Caco-2 (cell line): ENCODE results near the gene COL4A6. TPM values are rescaled to one million over a fixed set of nuclear protein-coding genes. Genes with fewer than 3 reads are reported as not detected.

ENCODE experiments used
- BruUV-seq: library from RNA; stranded (reverse); fragments of 400-500 nt; replicated peaks from 2 replicates; lab custom pipeline; 2021; lab: Mats Ljungman, UMichigan
- CTCF ChIA-PET: fragments of 300-600 bp; sonication (Branson Sonifier 250); formaldehyde crosslinking; loops from one replicate; lab custom pipeline; 2022; ENCODE audit warnings: antibody characterized with exemption; lab: Charles Lee
- POLR2A ChIA-PET: fragments of 300-600 bp; sonication (Branson Sonifier 250); formaldehyde crosslinking; loops from one replicate; lab custom pipeline; 2022; ENCODE audit warnings: antibody characterized with exemption; lab: Charles Lee
- DNase-seq, 2 experiments: peaks; one replicate each; pipeline versions ENCODE4 v3.0.0 to v3.0.0-alpha.2; 2020 to 2022
- H3K27me3 ChIP-seq: replicated peaks from 2 replicates; pipeline ENCODE4 v1.6.0; 2011; ENCODE audit warnings: low read length; ENCODE audit not compliant: control insufficient read depth, insufficient read depth
- H3K36me3 ChIP-seq: 2 replicates; pipeline ENCODE4 v1.5.1; 2011; ENCODE audit warnings: low read length; ENCODE audit not compliant: control insufficient read depth, insufficient read depth
- H3K4me1 ChIP-seq: fragments of 250-450 bp; sonication (Bioruptor Pico); 2 replicates; pipeline ENCODE4 v1.5.1; 2020; ENCODE audit warnings: mild to moderate bottlenecking
- H3K4me3 ChIP-seq: 2 replicates; pipeline ENCODE4 v1.5.1; 2011; ENCODE audit warnings: low read depth, mild to moderate bottlenecking, control low read depth, low read length
- H3K9me3 ChIP-seq: fragments of 250-450 bp; sonication (Bioruptor Pico); 2 replicates; pipeline ENCODE4 v1.5.1; 2020; ENCODE audit warnings: mild to moderate bottlenecking, moderate library complexity
- H3K27ac Mint-ChIP-seq: one replicate; pipeline ENCODE4 v1.8.0; 2022; ENCODE audit warnings: mixed read lengths; ENCODE audit not compliant: unreplicated experiment
- H3K27me3 Mint-ChIP-seq: one replicate; pipeline ENCODE4 v1.8.0; 2022; ENCODE audit warnings: mixed read lengths; ENCODE audit not compliant: insufficient read depth, unreplicated experiment
- H3K36me3 Mint-ChIP-seq: one replicate; pipeline ENCODE4 v1.8.0; 2022; ENCODE audit warnings: mild to moderate bottlenecking, mixed read lengths; ENCODE audit not compliant: insufficient read depth, unreplicated experiment
- H3K4me1 Mint-ChIP-seq: one replicate; pipeline ENCODE4 v1.8.0; 2022; ENCODE audit warnings: low read depth, mixed read lengths; ENCODE audit not compliant: unreplicated experiment
- H3K4me3 Mint-ChIP-seq: one replicate; pipeline ENCODE4 v1.8.0; 2022; ENCODE audit warnings: mild to moderate bottlenecking, moderate library complexity, mixed read lengths; ENCODE audit not compliant: unreplicated experiment
- H3K9me3 Mint-ChIP-seq: one replicate; pipeline ENCODE4 v1.8.0; 2022; ENCODE audit warnings: mixed read lengths; ENCODE audit not compliant: unreplicated experiment
- intact Hi-C: fragments of 100-400 bp; cut with micrococcal nuclease; formaldehyde crosslinking; loops from one replicate; pipeline ENCODE4 v1.10.0; 2022; ENCODE audit not compliant: unreplicated experiment
- total RNA-seq: library from RNA; stranded (reverse); gene quantifications from 2 replicates; pipeline ENCODE4 v1.2.3, GENCODE V29; 2022
- TF ChIP-seq, protein P1 (sequence below), 2 experiments: fragments of 200-600 bp in 1 of 2; IDR thresholded peaks; 1 replicate in 1 of 2; 2 replicates in 1 of 2; pipeline versions ENCODE4 v1.5.1 to v1.8.0; 2011 to 2022; ENCODE audit warnings: antibody characterized with exemption in 1 of 2, control low read depth in 1 of 2, inconsistent platforms in 1 of 2, low read depth in 1 of 2, low read length in 1 of 2, mild to moderate bottlenecking in 1 of 2, moderate library complexity in 1 of 2; ENCODE audit not compliant: insufficient read depth in 1 of 2, severe bottlenecking in 1 of 2, unreplicated experiment in 1 of 2

Gene COL4A6
- total RNA-seq, 1 experiment from 2014 or later: 16.0 TPM

DNA sequence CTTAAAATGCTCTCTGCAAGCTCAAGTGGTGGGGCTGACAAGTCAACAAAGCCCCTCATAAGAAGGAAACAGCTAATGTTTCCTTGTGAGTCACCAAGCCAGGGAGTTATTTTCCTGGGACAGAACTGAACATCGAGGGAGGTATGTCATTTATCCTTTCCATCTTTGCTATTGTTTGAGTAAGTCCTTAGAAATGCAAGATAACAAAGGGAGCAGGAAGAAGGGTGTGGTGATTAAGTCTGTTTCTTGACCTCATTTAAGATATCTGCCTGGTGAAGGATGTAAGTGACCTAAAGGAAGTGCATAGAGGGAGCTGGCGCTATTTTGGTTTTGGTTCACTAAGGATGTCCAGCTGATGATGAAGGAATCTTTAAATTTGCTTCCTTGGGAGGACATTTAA lies 306.8 kb downstream of the COL4A6 start:
- DNase-seq: no peak
- H3K27ac Mint-ChIP-seq: no peak overlapping the region
- Histone ChIP-seq H3K36me3 (no peaks in the 10 kb centered on the region), H3K4me3 (no peak overlapping the region), H3K27me3 (no peaks in the 10 kb centered on the region), H3K4me1 (no peaks in the 10 kb centered on the region), H3K9me3 (no peaks in the 10 kb centered on the region)
- ChIA-PET CTCF (no interaction called here), POLR2A (no interaction called here)
- H3K4me1 Mint-ChIP-seq: no peaks in the 10 kb centered on the region
- no peaks in the 10 kb centered on the region for H3K27me3 Mint-ChIP-seq
- TF ChIP-seq, protein P1, sequence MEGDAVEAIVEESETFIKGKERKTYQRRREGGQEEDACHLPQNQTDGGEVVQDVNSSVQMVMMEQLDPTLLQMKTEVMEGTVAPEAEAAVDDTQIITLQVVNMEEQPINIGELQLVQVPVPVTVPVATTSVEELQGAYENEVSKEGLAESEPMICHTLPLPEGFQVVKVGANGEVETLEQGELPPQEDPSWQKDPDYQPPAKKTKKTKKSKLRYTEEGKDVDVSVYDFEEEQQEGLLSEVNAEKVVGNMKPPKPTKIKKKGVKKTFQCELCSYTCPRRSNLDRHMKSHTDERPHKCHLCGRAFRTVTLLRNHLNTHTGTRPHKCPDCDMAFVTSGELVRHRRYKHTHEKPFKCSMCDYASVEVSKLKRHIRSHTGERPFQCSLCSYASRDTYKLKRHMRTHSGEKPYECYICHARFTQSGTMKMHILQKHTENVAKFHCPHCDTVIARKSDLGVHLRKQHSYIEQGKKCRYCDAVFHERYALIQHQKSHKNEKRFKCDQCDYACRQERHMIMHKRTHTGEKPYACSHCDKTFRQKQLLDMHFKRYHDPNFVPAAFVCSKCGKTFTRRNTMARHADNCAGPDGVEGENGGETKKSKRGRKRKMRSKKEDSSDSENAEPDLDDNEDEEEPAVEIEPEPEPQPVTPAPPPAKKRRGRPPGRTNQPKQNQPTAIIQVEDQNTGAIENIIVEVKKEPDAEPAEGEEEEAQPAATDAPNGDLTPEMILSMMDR (IDR thresholded peaks at IDR 0.05; ENCODE audit: insufficient read depth in 1 of 2, low read depth in 1 of 2, low read length in 1 of 2, severe bottlenecking in 1 of 2, unreplicated experiment in 1 of 2): no peak
- intact Hi-C loops: no loop called here
- H3K9me3 Mint-ChIP-seq: no peaks in the 10 kb centered on the region
- H3K36me3 Mint-ChIP-seq: no peaks in the 10 kb centered on the region
- no peak overlapping the region for H3K4me3 Mint-ChIP-seq
- BruUV-seq: no TSS peak

DNA sequence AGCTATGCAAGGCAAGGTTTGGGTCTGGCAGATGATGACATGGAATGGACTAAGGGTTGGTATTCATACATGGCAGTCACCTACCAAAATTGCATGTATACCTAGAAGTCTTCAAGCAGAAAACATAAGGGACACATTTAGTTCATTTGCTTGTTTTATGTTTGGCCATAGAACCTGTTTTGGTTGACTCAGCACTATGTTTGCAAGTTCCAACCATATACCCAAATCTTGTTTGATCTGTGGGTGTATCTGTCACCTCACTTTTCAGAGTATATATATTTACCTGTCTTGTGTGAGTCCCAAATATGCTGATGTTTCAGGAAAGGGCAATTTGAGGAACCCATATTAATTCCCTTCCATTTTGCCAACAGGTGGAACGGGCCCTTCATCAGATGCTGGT lies 307.3 kb downstream of the COL4A6 start:
- H3K9me3 ChIP-seq: no peaks in the 10 kb centered on the region
- no peak for DNase-seq
- intact Hi-C loops: no loop called here
- no peak overlapping the region for H3K27ac Mint-ChIP-seq
- no peaks in the 10 kb centered on the region for H3K4me1 Mint-ChIP-seq
- no peaks in the 10 kb centered on the region for H3K4me1 ChIP-seq
- no peaks in the 10 kb centered on the region for H3K9me3 Mint-ChIP-seq
- no peaks in the 10 kb centered on the region for H3K27me3 Mint-ChIP-seq
- no peaks in the 10 kb centered on the region for H3K36me3 ChIP-seq
- ChIA-PET CTCF (no interaction called here), POLR2A (no interaction called here)
- no peak overlapping the region for H3K4me3 Mint-ChIP-seq
- no TSS peak for BruUV-seq
- no peaks in the 10 kb centered on the region for H3K27me3 ChIP-seq
- H3K36me3 Mint-ChIP-seq: no peaks in the 10 kb centered on the region
- TF ChIP-seq, protein P1 (IDR thresholded peaks at IDR 0.05; ENCODE audit: insufficient read depth in 1 of 2, low read depth in 1 of 2, low read length in 1 of 2, severe bottlenecking in 1 of 2, unreplicated experiment in 1 of 2): no peak
- no peak overlapping the region for H3K4me3 ChIP-seq

DNA sequence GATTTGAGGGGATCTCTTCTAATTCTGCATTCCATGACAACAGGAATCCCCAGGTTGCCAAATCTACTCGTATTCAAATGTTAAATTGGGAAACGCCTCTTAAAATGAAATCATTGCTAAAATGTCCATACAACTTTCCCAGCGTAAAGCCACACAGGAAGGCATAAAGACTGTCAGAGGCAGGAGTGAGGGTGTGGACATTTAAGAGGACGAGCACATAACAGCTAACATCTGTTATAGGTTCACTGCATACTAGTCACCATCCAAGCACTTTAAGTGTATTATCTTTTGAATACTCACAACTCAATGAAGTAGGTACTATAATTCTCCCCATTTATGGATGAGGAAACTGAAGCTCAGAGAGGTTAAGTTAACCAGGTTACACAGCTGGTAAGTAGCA lies 311.1 kb downstream of the COL4A6 start:
- H3K27me3 ChIP-seq: no peaks in the 10 kb centered on the region
- ChIA-PET CTCF (no interaction called here), POLR2A (no interaction called here)
- H3K27ac Mint-ChIP-seq: no peak overlapping the region
- H3K9me3 Mint-ChIP-seq: no peaks in the 10 kb centered on the region
- no peaks in the 10 kb centered on the region for H3K9me3 ChIP-seq
- intact Hi-C loops: no loop called here
- TF ChIP-seq, protein P1 (IDR thresholded peaks at IDR 0.05; ENCODE audit: insufficient read depth in 1 of 2, low read depth in 1 of 2, low read length in 1 of 2, severe bottlenecking in 1 of 2, unreplicated experiment in 1 of 2): no peak
- no peak overlapping the region for H3K4me3 ChIP-seq
- H3K4me1 Mint-ChIP-seq: no peaks in the 10 kb centered on the region
- BruUV-seq: no TSS peak
- no peak for DNase-seq
- H3K36me3 Mint-ChIP-seq: no peaks in the 10 kb centered on the region
- no peak overlapping the region for H3K4me3 Mint-ChIP-seq
- no peaks in the 10 kb centered on the region for H3K36me3 ChIP-seq
- no peaks in the 10 kb centered on the region for H3K27me3 Mint-ChIP-seq
- no peaks in the 10 kb centered on the region for H3K4me1 ChIP-seq
